8988T (cell line): ENCODE measurements around the gene TNS1.
A peak's percentile ranks its signal among the peaks of the same experiment; 100 is the strongest.

Source experiments
- DNase-seq: peaks from one replicate; pipeline ENCODE4 v3.0.0; 2011

Gene TNS1

DNA sequence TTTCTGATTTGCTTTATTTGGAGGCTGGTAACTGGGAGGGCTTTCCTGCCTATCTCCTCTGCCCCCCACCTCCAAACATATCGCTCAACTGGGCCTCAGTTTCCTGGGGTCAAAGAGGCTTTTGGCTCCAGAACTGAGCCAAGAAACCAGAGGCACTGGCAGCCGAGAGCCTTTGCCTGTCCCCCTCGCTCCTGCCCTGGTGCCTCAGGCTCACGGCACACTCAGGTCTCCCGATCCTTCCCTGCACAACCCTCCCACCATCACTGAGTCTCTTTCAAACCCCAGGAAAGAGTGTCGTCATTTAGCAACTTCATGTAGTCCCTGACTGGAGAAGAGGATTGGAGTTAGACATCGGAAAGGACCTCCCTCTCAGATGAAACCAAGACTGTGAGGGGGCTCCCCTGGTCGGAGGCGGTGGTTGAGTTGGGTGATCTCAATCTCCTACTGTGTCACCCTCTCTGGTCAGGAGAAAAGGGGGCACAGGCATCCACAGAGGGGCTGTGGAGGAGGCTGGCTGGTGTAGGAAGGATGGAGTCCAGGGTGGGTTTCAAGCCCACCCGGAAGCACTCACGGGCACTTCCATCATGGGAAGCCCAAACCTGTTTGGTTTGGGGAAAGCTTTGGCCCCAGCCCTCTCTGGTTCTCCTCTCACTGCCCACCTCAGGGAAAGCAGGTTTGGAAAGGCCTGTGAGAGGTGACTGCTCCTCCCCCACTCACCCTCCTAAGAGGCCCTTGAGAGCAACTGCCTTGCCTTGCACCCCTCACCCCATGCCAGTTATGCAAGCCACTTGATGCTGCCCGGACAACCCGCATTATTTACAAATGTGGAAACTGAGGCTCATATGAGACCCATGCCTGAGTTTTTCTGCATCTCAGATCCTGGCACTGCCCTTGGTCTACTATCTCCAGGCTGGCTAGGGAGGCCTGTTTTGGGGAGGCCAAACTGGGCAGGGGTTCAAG lies 62.3 kb downstream of the TNS1 start:
- no peak for DNase-seq

DNA sequence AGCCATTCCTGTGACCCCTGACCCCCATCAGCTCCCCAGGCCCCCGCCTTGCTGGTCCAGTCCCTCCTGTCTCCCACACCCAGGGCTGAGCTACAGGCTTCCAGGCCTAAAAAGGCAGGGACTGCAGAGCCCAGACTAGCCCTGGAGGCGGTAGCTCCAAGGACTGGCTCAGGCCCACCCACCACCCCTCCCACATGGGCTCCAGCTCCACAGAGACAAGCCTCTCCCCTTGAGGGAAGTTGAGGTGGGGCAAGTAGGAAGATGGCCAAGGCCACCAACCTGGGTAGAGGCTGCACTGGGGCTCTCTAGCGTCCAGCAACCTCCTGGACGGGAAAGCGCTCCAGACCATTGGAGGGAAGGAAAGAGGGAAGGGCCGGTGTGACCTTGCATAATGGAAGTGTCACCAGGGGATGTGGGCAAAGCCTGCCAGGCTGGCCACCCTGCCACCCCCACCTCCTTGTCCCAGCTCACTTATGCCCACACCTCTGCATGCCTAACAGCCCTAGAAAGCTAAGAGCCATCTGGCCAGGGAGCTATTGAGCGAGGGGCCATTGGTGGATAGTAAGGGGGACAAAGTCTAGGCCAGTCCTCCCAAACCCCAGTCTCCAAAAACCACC lies 63.1 kb downstream of the TNS1 start:
- no peak for DNase-seq

DNA sequence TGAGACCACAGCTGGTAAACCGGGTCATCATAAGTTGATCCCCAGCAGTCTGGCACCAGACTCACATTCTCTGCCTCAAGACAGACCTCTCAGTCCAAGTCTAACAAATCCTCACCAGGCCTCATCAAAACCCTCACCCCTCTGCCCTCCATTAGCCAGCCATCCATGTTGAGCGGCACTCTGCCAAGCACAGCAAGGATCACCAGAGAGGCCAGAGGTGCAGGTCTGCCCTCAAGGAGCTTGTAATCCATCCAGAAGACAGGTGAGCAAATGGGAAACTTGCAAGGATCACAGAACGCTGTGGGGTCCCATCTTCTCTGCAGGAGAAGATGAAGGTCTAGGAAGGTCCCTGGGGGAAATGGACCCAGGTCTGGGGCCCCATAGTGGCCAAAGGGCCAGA lies 63.6 kb downstream of the TNS1 start:
- no peak for DNase-seq

DNA sequence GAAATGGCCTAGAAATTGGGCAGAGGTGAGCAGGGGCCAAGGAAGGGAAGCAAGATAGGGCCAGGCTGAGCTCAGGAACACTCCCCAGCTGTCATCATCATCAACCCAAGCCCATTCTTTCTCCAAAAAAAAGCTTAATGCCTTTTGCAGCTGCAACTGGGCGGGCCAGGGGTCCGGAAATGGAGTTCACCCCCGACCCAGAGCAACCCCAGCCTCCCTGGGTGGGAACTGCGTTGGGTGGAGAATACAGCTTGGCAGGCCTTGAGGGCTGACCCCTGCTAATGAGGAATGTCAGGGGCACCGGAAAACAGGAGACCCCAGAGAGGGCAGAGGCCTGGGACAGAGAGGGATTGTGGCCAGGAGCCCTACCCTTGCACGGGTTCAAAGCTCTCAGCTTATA lies 64.8 kb downstream of the TNS1 start:
- DNase-seq = no peak

DNA sequence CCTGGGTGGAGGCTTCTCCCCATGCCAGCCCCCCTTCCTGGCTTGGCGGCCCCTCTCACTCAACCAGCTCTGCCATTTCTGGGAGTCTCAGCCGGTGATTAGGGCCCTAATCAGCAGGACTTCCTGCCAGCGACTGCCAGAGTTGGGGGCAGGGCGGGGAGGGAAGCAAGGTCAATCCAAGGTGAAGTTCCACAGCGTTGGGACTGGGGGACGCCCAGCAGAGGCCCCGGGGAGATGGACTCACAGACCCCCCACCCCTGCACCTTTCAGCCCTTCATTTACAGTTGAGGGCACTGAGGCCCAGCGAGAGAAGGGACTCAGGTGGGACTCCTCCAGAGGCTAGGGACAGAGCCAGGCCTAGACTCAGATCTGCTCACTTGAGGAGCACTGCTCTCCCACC lies 65.3 kb downstream of the TNS1 start:
- DNase-seq = no peak

DNA sequence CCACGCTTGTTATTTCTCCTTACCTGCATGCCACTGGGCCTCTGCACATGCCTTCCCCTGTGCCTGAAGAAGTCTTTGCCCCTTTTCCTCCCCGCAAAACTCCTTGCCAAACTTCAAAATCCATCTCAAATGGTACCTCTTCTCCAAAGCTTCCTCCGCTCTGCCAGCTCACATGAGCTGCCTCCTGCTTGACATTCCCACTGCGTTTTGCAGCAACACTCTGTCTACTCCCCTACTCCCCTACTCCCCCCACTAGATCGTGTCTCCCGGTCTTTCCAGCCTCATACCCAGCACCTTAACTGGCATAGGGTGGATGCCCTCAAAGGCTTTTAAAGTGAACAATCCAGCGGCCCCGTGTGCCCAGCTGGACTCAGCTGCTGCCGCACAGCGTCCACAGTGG lies 65.8 kb downstream of the TNS1 start:
- no peak for DNase-seq

DNA sequence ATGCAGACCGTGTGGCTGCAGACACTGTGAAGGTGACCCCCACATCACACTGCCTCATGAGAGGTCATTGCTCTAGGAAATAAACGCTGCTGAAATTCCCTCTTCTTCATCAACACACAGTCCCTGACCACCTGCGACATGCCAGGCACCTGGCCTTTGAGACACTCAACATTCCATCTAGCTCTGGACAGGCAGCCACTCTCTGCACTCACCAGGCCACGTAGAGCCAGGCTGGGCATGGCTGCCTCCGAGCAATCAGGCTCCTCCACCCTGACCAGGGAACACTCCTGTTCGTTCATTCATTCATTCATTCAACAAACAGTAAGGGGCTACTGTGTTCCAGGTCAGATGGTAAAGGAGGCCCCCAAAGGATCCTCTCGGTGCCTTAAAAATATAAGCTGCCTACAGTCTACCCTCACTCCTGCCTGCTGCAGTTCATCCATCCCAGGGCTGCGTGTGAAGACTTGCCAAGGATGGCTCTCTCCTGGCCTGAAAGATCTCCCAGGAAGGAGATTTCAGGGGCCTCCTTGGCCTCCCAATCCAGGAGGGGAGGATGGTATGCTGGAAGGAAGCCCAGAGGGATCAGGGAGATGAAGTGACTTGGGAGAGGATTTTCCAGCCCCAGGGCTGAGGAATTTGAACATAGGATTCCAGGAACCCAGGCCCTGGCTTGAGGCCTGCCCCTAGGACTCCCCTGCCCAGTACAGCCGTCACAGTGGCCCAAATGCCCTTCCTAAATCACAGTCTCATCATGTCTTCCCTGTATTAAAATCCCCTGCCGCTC lies 66.7 kb downstream of the TNS1 start:
- no peak for DNase-seq

DNA sequence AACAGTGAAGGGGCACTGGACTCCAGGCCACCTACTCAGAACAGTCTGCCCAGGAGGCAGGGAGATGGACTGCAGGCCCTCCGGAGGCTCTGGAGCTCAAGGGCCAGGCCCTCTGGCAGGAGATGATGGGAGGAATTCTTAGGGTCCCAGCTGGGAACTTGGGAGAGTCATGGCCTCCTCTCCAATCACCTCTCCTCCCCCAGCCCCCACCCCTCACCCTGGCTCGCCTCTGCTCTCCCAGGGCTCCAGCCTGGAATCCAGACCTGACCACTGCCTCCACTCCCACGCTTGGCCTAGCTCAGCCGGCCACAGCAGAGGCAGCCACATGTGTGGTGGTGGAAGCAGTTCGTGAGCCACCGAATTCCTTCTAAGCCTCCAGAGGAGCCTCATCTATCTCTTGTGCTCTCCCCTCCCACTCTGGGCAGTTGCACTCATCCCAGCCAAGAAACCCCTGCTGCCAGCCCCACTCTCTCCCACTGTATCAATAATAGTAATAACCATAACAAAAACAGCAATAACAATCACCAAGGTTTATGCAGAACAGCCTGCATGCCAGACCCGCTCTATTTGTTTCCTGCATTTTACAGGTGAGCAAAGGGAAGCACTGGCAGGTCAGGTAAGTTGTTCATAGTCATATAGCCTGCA lies 67.4 kb downstream of the TNS1 start:
- DNase-seq = no peak

DNA sequence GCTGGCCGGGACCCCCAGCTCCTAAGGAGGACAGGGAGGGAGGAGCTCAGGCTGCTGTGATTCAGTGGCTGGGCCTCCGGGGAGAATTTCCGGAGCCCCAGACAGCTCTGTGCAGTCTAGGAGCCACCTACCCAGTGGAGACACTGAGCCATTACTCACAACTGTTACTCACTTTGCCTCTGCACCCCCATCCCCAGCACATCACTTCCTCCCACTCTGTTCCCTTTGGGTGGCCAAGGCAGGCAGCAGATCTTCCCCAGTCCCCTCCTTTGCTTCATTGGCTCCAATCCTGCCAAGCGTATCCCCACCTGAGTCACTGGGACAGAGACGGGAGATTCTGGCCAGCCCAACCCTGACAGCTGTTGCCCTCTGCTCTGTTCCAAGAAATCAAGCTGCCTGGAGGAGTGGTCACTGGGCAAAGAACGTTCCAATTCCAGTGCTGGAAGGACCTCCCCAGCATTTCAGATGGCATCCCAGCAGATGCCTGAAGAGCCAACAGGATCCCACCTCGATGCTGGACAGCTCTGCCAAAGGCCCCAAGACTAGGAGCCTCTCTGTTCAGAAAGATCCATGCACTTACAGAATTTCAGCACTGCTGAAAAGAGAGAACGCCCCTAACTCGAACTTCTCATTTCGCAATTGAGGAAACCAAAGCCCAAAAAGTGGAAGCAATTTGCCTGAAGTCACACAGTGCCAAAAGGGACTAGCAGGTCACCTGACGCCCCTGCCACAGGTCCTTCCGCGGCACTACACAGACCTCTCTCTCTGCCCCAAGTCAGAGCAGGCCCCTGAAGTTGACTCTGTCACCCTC lies 68.3 kb downstream of the TNS1 start:
- peak; percentile 44 for DNase-seq

DNA sequence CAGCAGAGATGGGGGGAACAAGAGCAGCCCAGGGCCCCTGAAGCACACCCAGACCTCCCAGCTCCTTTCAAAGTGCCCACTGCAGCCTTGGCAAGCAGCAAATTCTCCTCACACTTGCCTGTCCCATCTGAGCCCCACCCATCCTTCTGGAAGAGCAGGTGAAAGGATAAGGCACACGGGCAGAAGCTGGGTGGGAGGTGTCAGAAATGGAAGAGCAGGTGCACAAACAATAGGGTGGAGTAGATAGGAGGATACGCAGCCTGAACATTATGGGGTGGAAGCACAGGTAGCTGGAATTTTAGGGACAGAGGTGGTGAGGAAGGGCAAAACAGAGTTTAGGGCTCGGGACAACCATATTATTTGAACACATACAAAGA lies 69.2 kb downstream of the TNS1 start:
- no peak for DNase-seq

DNA sequence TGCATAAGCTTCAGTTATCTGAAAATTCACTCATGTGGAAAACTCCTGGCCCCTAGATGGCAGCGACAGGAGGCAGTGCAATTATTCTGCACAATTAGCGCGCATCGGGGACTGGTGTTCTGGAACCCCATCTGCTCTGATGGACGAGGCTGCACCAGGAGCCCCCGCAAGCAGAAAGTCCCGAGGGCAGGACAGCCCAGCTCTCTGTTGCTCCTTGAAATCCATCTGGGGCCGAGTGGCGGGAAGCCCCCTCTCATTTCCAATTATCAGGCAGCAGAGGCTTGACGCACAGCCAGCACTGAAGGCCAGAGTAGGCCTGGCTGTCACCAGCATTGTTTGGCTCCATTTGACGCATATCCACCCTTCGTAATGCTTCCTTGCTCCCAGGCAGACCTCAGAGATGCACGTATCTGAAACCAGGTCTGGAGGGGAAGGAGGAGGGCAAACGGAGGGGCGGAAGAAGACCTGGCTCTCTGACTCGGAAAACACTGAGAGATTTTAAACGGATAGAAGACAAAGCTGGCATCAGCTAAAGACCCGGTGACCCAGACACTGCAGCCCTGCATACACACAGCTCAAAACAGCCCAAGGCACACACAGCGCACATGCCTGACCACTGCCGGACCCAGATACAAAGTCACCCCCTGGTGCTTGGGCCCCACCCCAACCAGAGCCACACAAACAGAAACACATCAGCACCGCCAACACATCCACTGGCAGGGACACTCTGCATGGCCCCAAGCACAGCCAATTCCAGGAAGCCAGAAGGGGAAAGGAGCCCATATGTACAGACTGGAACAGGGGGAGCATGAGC lies 69.8 kb downstream of the TNS1 start:
- no peak for DNase-seq

DNA sequence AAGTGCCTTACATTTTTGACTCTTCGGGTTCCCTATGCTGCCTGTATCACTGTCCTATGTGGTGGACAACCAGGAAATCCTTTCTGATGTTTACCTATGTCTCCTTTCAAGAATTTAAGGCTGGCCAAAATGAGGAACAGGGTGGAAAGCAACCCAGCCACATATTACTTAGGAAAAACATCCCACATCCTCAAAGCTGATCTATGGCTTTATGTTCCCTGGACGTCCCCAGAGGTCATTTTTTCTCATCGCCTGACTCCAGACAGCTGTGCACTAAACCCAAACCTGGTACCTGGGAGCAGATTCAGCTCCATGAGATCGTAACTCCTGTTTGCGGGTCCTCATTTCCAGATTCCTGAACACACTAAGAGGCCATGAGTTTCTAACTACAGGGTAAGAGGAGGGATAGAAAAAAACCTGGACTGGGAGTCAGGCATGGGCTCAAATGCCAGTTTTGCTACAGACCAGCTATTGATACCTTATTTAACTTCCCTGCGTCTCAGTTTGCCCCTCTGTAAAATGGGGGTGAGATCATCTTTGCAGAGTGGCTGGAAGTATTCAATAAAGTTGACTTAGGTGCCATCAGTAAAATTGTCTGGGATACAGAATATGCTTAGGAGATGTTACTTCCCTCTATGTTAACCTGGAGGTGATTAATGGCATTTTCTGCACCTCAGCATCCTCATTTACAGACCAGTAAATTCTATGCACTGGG lies 70.8 kb downstream of the TNS1 start:
- no peak for DNase-seq

DNA sequence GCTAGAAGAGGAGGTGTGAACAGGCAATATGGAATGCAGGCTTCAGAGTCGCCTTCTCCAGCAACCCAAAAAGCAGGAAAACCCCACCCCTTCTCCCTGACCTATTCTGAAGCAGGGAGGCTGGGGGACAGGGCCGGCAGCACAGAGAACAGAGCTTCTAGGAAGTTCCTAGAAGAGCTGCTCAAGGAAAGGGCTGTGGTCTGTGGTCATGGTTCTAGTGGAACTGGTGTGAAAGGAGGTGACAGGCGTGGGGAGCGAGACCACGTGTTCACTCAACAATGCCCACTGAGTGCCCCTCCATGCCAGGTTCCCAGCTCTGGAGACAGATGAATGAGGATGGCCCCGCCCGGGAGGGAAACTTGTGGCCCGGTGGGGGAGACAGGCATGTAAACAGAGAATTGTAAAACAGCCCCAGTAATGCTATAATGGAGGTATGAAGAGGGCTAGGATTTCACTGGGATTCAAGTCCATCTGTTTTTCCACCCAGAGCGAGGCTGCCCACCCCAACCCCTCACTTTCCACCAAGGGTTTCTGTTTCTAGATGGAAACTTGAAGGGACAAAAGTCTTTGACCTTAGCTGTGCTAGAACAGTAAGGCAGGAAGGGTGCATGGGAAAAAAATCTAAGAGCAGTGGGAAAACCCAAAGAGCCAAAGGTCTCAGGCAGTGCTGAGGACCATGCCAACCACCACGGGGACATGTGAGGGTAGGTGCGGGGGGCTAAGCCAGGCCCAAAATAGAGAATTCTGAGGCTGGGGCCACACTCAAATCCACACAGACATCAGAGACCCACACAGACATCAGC lies 71.8 kb downstream of the TNS1 start:
- no peak for DNase-seq

DNA sequence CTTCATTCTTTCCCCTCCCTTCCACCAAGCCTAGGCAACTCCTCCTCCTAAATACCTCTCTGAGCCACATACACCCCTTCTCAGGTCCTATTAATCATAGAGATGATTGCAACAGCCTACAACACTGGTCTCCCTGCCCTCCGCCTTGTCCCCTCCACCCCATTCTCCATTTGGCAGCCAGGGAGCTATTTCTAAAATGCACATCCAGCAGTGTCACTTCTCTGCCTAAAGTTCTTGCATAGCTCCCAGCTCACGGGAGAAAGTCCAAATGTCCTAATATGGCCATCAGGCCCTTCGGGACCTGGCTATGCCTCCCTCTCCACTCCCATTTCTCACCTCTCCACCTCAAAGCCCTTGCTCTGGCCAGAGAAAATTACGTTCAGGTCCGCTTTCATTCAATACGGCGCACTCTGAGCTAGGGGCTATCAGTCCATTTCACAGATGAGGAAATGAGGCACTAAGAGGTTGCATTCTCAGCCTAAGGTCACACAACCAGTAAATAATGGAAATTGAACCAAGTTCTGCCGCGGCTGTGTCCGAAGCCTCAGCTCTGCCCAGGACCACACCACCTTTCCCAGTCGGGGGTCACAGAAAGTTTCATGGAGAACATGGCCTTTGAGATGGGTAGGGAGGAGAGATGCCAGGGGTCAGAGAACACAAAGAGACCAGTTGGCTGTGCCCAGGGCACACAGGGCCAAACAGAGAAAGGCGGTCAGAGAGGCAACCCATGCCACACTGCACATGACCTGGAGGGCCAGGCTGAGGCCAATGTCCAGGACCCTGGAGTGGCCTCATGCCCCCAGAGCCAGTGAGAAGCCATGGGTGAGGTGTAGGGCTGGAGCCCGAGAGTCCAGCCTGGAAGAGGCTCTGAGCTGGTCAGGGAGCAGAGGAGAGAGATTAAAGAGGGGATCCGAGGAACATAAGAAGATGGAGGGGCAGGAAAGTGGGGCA lies 72.8 kb downstream of the TNS1 start:
- DNase-seq = no peak

DNA sequence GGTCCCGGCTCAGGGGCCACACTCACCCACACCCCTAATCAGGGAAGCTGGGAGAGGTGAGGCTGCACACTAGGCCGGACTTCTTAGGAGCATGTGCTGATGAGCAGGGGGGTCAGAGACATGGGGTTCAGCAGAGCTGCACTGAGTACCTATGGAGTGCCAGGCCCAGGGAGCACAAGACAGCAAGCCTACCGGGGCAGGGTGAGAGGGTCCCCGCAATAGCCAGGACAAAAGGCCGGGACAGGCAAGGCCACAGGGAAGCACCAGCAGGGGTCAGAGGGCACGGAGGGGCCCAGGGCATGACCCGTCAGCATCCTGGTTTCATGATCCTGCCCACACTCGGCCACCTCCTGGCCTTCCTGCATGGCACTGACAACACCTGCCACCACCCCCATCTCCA lies 73.5 kb downstream of the TNS1 start:
- no peak for DNase-seq

DNA sequence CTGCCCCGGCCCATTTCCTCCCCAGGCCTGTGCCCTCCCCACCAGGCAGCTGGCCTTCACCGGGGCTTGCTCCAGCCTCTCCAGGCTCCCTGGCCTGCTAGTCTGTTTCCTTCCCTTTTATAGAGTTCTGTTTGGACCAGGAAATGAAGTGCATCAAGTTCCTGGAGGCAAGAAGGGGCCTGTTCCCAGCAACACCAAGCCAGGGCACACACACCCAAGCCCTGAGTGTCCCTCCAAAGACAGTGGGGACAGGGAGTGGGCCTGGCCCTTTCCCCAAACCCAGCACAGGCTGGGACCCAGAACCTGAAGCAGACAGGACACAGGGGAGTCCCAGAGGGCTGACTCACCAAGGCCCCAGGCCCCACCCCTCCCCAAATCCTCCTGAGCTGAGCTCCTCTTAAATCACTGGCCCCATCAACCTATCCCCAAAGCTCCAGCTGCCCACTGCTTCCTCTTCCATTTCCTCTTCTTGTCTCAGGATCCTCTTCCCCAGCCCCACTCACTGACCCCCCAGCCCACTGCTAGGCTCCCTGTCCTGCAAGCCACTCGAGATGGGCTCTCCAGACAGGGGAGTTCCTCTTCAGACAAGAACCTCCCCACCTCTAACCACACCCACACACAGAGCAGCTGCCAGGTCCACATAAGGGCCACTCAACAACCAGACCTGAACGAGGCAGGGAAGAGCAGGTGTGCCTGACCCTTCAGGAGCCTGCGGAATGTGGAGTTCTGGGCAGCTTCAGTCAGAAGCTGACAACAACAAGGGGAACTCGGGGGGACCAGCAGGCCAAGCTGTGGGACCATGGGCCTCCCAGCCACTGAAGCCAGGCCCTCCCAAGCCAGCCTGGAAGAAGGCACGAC lies 74.2 kb downstream of the TNS1 start:
- DNase-seq = no peak

DNA sequence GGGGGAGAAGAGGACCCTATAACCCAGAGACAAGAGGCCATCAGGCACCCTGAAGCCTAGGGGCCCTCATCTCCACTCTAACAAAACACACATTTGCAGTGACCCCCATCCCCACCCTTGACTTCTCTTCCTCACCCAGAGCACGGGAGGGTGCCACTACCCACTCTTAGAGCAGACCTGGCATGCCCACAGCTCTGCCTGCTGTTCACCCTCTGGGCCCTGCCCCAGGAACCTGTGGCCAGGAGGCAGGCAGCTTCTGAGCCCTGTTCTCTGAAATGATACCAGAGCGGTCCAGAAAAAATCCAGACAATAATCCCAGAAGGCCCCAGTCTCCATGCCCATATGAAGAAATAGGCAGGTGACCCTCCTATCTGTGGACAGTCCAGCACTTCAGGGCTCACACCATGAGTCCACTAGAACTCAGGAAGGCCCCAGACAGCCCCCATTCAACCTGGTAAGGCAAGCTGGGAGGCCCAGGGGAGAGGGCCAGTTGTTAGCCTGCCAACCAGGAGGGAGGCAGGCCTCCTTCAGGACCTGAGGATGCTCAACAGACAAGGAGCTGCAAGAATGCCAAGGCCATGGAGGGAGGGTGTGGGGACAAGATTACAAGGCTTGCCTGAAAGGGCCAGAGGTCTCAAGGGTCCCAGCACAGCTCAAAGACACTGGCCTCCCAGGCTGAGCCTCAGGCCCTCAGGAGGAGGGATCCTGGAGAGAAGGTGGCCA lies 75.0 kb downstream of the TNS1 start:
- DNase-seq = no peak
